Endothelial cell of umbilical vein (primary cell): ENCODE results near the gene ABCB9. TPM values are rescaled to one million over a fixed set of nuclear protein-coding genes. Genes with fewer than 3 reads are reported as not detected.

ENCODE experiments used
- BruUV-seq: library from RNA; stranded (reverse); fragments of 400-500 nt; replicated peaks from 2 replicates; lab custom pipeline; 2021; lab: Mats Ljungman, UMichigan
- CTCF ChIA-PET: fragments of 300-600, 350-600 bp; sonication (Branson Sonifier 250); formaldehyde crosslinking; loops from one replicate; lab custom pipeline; 2021; ENCODE audit warnings: antibody characterized with exemption, inconsistent platforms; lab: Charles Lee
- POLR2A ChIA-PET: fragments of 300-600, 350-600 bp; sonication (Branson Sonifier 250); formaldehyde crosslinking; loops from one replicate; lab custom pipeline; 2021; ENCODE audit warnings: antibody characterized with exemption, inconsistent platforms; lab: Charles Lee
- DNase-seq: peaks from one replicate; pipeline ENCODE4 v3.0.0-alpha.2; 2011; ENCODE audit warnings: low read depth, low spot score
- FAIRE-seq: peaks from 2 replicates; lab custom pipeline; 2011; peaks lifted over from hg19 to GRCh38; lab: Jason Lieb, UNC
- H2AFZ ChIP-seq: 2 replicates; pipeline ENCODE4 v1.6.0; 2012; ENCODE audit warnings: low read depth, low read length, control low read depth, inconsistent platforms
- H3K27ac ChIP-seq: 2 replicates; pipeline ENCODE4 v1.5.1; 2011; ENCODE audit warnings: low read depth, mild to moderate bottlenecking, control low read depth, low read length, moderate library complexity; ENCODE audit not compliant: insufficient read depth
- H3K27me3 ChIP-seq, 2 experiments: 2 replicates each; pipeline versions ENCODE4 v1.6.0 to v1.6.1; 2011; ENCODE audit warnings: low read length in 2 of 2, mixed read lengths in 1 of 2; ENCODE audit not compliant: control insufficient read depth in 2 of 2, insufficient read depth in 2 of 2
- H3K36me3 ChIP-seq, 2 experiments: 2 replicates in 1 of 2; 3 replicates in 1 of 2; pipeline ENCODE4 v1.5.1; 2011; ENCODE audit warnings: low read length in 2 of 2, mild to moderate bottlenecking in 1 of 2, moderate library complexity in 1 of 2; ENCODE audit not compliant: control insufficient read depth in 2 of 2, insufficient read depth in 2 of 2; ENCODE audit errors: extremely low read depth in 1 of 2
- H3K4me1 ChIP-seq: 3 replicates; pipeline ENCODE4 v1.5.1; 2011; ENCODE audit warnings: mild to moderate bottlenecking, low read length; ENCODE audit not compliant: control insufficient read depth, insufficient read depth; ENCODE audit errors: extremely low read depth
- H3K4me2 ChIP-seq: 2 replicates; pipeline ENCODE4 v1.6.1; 2011; ENCODE audit warnings: low read length, control low read depth, mixed read lengths; ENCODE audit not compliant: insufficient read depth
- H3K4me3 ChIP-seq, 3 experiments: fragments of 200-600 bp in 1 of 3; sonication (generic), shearing (Covaris generic) in 1 of 3; replicated peaks in 1 of 3; 2 replicates each; pipeline ENCODE4 v1.5.1; 2011 to 2016; ENCODE audit warnings: control low read depth in 3 of 3, low read length in 3 of 3, mild to moderate bottlenecking in 2 of 3, inconsistent platforms in 1 of 3, low read depth in 1 of 3, moderate library complexity in 1 of 3; ENCODE audit not compliant: insufficient read depth in 1 of 3
- H3K79me2 ChIP-seq: 2 replicates; pipeline ENCODE4 v1.6.0; 2012; ENCODE audit warnings: low read length, inconsistent platforms; ENCODE audit not compliant: control insufficient read depth, insufficient read depth
- H3K9ac ChIP-seq: replicated peaks from 2 replicates; pipeline ENCODE3; 2011; ENCODE audit warnings: low read length, control low read depth; ENCODE audit not compliant: insufficient read depth; ENCODE audit errors: extremely low read depth
- H3K9me1 ChIP-seq: replicated peaks from 3 replicates; pipeline ENCODE4 v1.6.0; 2011; ENCODE audit warnings: mild to moderate bottlenecking, low read length; ENCODE audit not compliant: control insufficient read depth, insufficient read depth; ENCODE audit errors: extremely low read depth
- H3K9me3 ChIP-seq: replicated peaks from 2 replicates; pipeline ENCODE4 v1.5.1; 2012; ENCODE audit warnings: low read length, inconsistent platforms; ENCODE audit not compliant: control insufficient read depth, insufficient read depth
- H4K20me1 ChIP-seq: replicated peaks from 2 replicates; pipeline ENCODE3; 2011; ENCODE audit warnings: mild to moderate bottlenecking, low read length; ENCODE audit not compliant: control insufficient read depth, insufficient read depth; ENCODE audit errors: extremely low read depth
- CTCF ChIP-seq, 2 donors: IDR thresholded peaks; 1 replicate in 1 of 2; 2 replicates in 1 of 2; pipeline ENCODE4 v1.5.1; 2011; ENCODE audit warnings: low read length in 2 of 2, mild to moderate bottlenecking in 2 of 2, moderate library complexity in 2 of 2, control low read depth in 1 of 2, inconsistent platforms in 1 of 2, low read depth in 1 of 2; ENCODE audit not compliant: insufficient read depth in 1 of 2; ENCODE audit errors: extremely low read depth in 1 of 2
- EZH2 ChIP-seq: IDR thresholded peaks from 2 replicates; pipeline ENCODE4 v1.6.1; 2012; ENCODE audit warnings: borderline replicate concordance, low read depth, mild to moderate bottlenecking, moderate library complexity, low read length, inconsistent platforms; ENCODE audit not compliant: severe bottlenecking
- FOS ChIP-seq: IDR thresholded peaks from 2 replicates; pipeline ENCODE4 v1.6.1; 2011; ENCODE audit warnings: mild to moderate bottlenecking, low read length, moderate library complexity, borderline replicate concordance; ENCODE audit not compliant: insufficient read depth
- GATA2 ChIP-seq: IDR thresholded peaks from 2 replicates; pipeline ENCODE4 v1.7.0; 2011; ENCODE audit warnings: low read depth, mild to moderate bottlenecking, moderate library complexity, mixed read lengths, low read length; ENCODE audit not compliant: insufficient read length, insufficient read depth
- JUN ChIP-seq: IDR thresholded peaks from 2 replicates; pipeline ENCODE4 v1.6.1; 2011; ENCODE audit warnings: borderline replicate concordance, low read depth; ENCODE audit not compliant: insufficient read length, insufficient read depth
- MYC ChIP-seq: IDR thresholded peaks from one replicate; pipeline ENCODE4 v1.6.1; 2011; ENCODE audit warnings: mild to moderate bottlenecking, low read depth, low read length
- POLR2A ChIP-seq: IDR thresholded peaks from 2 replicates; pipeline ENCODE4 v1.6.1; 2012; ENCODE audit warnings: low read depth, mild to moderate bottlenecking, control low read depth, low read length
- POLR2AphosphoS5 ChIP-seq: IDR thresholded peaks from 2 replicates; pipeline ENCODE4 v1.6.1; 2012; ENCODE audit warnings: low read depth, mild to moderate bottlenecking, control low read depth, low read length, moderate library complexity; ENCODE audit not compliant: insufficient read depth
- dilution Hi-C: fragments of 300-500 bp; cut with MboI; formaldehyde crosslinking; loops from one replicate; pipeline ENCODE4 v1.15.0; 2019; ENCODE audit warnings: low sequenced_read_pairs; ENCODE audit not compliant: extremely low pct_ligation_motif_present
- intact Hi-C: fragments of 100-400 bp; cut with micrococcal nuclease; formaldehyde crosslinking; loops from one replicate; pipeline ENCODE4 v1.10.0; 2022
- polyA plus RNA-seq, 4 experiments: library from polyadenylated mRNA; depleted of rRNA in 3 of 4; stranded (reverse) in 3 of 4; unstranded in 1 of 4; fragments of >200 nt; gene quantifications; 2 replicates each; pipeline versions ENCODE4 v1.2.1 to v1.2.3, GENCODE V29; 2011 to 2012; ENCODE audit warnings: missing spikeins in 1 of 4
- total RNA-seq: library from RNA; stranded (reverse); gene quantifications from 2 replicates; pipeline ENCODE4 v1.2.3, GENCODE V29; 2021
- TF ChIP-seq, protein P1 (sequence below): IDR thresholded peaks from 2 replicates; pipeline ENCODE4 v1.6.1; 2011; ENCODE audit not compliant: insufficient read depth, insufficient read length

Gene ABCB9
- total and polyA plus RNA-seq, 2 donors (not counting 3 experiments of a cell fraction or from before 2014, with no cell fraction given) = 11.7 to 16.9 TPM

DNA sequence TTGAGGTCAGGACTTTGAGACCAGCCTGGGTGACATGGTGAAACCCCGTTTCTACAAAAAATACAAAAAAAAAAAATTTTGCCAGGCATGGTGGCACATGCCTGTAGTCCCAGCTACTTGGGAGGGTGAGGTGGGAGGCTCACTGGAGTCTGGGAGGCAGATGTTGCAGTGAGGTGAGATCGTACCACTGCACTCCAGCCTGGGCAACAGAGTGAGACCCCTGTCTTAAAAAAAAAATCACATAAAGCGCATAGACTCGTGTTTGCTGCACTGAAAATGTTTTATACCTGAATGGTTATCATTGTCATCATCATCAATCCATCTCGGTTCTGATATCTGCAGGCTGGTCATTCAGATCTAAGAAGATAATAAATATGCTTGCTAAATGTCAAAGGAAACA is 45.6 kb downstream of the ABCB9 start:
- Histone ChIP-seq H3K9me1 (no peaks in the 10 kb centered on the region), H3K4me3 (no peak overlapping the region), H3K9ac (no peak overlapping the region), H3K36me3 (no peaks in the 10 kb centered on the region), H4K20me1 (no peaks in the 10 kb centered on the region), H2AFZ (no peak overlapping the region), H3K79me2 (no peaks in the 10 kb centered on the region), H3K4me2 (no peak overlapping the region), H3K9me3 (no peaks in the 10 kb centered on the region), H3K4me1 (peaks cover 5% of the 10 kb centered on the region), H3K27ac (no peak overlapping the region), H3K27me3 (no peaks in the 10 kb centered on the region)
- BruUV-seq = no TSS peak
- ChIA-PET POLR2A (no interaction called here), CTCF (no interaction called here)
- dilution Hi-C loops = no loop called here
- TF ChIP-seq MYC (no peak), FOS (no peak), POLR2A (no peak), CTCF (IDR thresholded peaks at IDR 0.05; ENCODE audit: extremely low read depth in 1 of 2, insufficient read depth in 1 of 2, low read depth in 1 of 2, low read length in 2 of 2) (no peak), GATA2 (no peak), JUN (no peak), EZH2 (no peak), POLR2AphosphoS5 (no peak)
- TF ChIP-seq, protein P1, sequence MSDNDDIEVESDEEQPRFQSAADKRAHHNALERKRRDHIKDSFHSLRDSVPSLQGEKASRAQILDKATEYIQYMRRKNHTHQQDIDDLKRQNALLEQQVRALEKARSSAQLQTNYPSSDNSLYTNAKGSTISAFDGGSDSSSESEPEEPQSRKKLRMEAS = no peak
- intact Hi-C loops = no loop called here
- DNase-seq = no peak
- FAIRE-seq = no peak
